Chondrocyte (in vitro differentiated cells): ENCODE results near the gene EPHB6. TPM values are rescaled to one million over a fixed set of nuclear protein-coding genes. Genes with fewer than 3 reads are reported as not detected.

Source experiments
- DNase-seq: peaks from one replicate; pipeline ENCODE4 v3.0.0; 2021; ENCODE audit warnings: mixed read lengths, low spot score
- H3K27ac Mint-ChIP-seq: one replicate; pipeline ENCODE4 v1.8.0; 2021; ENCODE audit warnings: mild to moderate bottlenecking, moderate library complexity, mixed read lengths; ENCODE audit not compliant: unreplicated experiment
- H3K27me3 Mint-ChIP-seq: 2 replicates; pipeline ENCODE4 v1.8.0; 2021; ENCODE audit warnings: low read depth, mixed read lengths
- H3K36me3 Mint-ChIP-seq: 2 replicates; pipeline ENCODE4 v1.8.0; 2021; ENCODE audit warnings: low read depth, mixed read lengths
- H3K4me1 Mint-ChIP-seq: 2 replicates; pipeline ENCODE4 v1.8.0; 2021; ENCODE audit warnings: low read depth, mild to moderate bottlenecking, mixed read lengths
- H3K4me3 Mint-ChIP-seq: one replicate; pipeline ENCODE4 v1.8.0; 2021; ENCODE audit warnings: mild to moderate bottlenecking, moderate library complexity, mixed read lengths; ENCODE audit not compliant: unreplicated experiment
- H3K9me3 Mint-ChIP-seq: 2 replicates; pipeline ENCODE4 v1.8.0; 2021; ENCODE audit warnings: low read depth, mixed read lengths
- total RNA-seq: library from RNA; stranded (reverse); gene quantifications from 3 replicates; pipeline ENCODE4 v1.2.1, GENCODE V29; 2021
- TF ChIP-seq, protein P1 (sequence below): fragments of 200-600 bp; sonication (generic); IDR thresholded peaks from 2 replicates; pipeline ENCODE4 v1.5.0; 2021; ENCODE audit warnings: antibody characterized with exemption, mild to moderate bottlenecking, moderate library complexity

Gene EPHB6
- total RNA-seq, 1 donor from 2014 or later, result 0.22 TPM

DNA sequence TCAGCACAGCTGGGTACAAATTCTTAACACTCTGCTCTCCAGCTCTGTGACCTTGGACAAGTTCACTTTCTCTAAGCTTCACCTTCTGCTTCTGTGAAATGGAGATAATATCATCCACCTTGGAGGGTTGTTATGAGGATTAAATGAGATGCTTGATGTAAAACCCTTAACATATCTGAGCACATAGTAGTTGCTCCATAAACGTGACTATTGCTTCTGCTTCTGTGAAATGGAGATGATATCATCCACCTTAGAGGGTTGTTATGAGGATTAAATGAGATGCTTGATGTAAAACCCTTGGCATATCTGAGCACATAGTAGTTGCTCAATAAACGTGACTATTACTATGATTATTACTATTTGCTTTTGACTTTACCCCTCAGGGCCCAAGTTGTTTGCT lies 14.6 kb downstream of the EPHB6 start:
- Mint-ChIP-seq H3K27ac (no peak overlapping the region), H3K36me3 (no peaks in the 10 kb centered on the region), H3K4me1 (no peaks in the 10 kb centered on the region), H3K4me3 (no peak overlapping the region), H3K9me3 (no peaks in the 10 kb centered on the region), H3K27me3 (peaks cover 6% of the 10 kb centered on the region)
- DNase-seq, result no peak
- TF ChIP-seq, protein P1, sequence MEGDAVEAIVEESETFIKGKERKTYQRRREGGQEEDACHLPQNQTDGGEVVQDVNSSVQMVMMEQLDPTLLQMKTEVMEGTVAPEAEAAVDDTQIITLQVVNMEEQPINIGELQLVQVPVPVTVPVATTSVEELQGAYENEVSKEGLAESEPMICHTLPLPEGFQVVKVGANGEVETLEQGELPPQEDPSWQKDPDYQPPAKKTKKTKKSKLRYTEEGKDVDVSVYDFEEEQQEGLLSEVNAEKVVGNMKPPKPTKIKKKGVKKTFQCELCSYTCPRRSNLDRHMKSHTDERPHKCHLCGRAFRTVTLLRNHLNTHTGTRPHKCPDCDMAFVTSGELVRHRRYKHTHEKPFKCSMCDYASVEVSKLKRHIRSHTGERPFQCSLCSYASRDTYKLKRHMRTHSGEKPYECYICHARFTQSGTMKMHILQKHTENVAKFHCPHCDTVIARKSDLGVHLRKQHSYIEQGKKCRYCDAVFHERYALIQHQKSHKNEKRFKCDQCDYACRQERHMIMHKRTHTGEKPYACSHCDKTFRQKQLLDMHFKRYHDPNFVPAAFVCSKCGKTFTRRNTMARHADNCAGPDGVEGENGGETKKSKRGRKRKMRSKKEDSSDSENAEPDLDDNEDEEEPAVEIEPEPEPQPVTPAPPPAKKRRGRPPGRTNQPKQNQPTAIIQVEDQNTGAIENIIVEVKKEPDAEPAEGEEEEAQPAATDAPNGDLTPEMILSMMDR, result no peak

DNA sequence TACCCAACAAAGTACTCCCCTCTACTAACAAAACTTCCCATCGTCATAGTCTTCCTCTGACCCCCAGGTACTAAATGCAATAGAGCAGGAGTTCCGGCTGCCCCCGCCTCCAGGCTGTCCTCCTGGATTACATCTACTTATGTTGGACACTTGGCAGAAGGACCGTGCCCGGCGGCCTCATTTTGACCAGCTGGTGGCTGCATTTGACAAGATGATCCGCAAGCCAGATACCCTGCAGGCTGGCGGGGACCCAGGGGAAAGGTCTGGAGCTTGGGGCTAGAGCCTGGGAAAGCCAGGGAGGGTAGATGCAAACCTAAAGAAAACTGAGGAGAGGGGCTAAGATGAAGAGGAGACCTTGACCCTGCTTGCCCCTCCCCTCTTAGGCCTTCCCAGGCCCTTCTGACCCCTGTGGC lies 15.3 kb downstream of the EPHB6 start:
- DNase-seq, result peak; percentile 66
- Mint-ChIP-seq H3K9me3 (no peaks in the 10 kb centered on the region), H3K4me3 (no peak overlapping the region), H3K4me1 (no peaks in the 10 kb centered on the region), H3K27ac (no peak overlapping the region), H3K27me3 (peaks cover 5% of the 10 kb centered on the region), H3K36me3 (no peaks in the 10 kb centered on the region)
- TF ChIP-seq, protein P1, result no peak

DNA sequence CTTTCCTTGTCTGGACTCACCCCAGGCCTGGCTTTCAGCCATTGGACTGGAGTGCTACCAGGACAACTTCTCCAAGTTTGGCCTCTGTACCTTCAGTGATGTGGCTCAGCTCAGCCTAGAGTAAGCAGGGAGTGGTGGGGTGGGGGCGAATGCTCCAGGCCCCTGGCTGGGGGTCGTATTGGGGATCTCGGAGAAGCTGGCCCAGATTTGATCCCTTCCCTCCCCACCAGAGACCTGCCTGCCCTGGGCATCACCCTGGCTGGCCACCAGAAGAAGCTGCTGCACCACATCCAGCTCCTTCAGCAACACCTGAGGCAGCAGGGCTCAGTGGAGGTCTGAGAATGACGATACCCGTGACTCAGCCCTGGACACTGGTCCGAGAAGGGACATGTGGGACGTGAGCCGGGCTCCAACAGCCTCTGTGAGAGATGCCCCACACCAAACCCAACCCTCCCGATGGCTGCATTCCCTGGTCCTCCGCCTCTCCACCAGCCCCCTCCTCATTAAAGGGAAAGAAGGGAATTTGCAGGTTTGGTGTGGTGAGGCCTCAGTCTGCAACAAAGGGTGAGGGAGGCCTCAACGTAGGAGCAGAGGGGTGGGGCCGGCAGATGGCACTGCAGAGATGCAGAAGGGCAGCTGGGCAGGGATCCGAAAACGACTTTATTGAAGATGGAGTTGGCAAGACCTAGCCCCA lies 15.8 kb downstream of the EPHB6 start:
- Mint-ChIP-seq H3K27me3 (peaks cover 5% of the 10 kb centered on the region), H3K36me3 (no peaks in the 10 kb centered on the region), H3K27ac (no peak overlapping the region), H3K9me3 (no peaks in the 10 kb centered on the region), H3K4me1 (no peaks in the 10 kb centered on the region), H3K4me3 (no peak overlapping the region)
- TF ChIP-seq, protein P1, result no peak
- DNase-seq, result peak; percentile 76

DNA sequence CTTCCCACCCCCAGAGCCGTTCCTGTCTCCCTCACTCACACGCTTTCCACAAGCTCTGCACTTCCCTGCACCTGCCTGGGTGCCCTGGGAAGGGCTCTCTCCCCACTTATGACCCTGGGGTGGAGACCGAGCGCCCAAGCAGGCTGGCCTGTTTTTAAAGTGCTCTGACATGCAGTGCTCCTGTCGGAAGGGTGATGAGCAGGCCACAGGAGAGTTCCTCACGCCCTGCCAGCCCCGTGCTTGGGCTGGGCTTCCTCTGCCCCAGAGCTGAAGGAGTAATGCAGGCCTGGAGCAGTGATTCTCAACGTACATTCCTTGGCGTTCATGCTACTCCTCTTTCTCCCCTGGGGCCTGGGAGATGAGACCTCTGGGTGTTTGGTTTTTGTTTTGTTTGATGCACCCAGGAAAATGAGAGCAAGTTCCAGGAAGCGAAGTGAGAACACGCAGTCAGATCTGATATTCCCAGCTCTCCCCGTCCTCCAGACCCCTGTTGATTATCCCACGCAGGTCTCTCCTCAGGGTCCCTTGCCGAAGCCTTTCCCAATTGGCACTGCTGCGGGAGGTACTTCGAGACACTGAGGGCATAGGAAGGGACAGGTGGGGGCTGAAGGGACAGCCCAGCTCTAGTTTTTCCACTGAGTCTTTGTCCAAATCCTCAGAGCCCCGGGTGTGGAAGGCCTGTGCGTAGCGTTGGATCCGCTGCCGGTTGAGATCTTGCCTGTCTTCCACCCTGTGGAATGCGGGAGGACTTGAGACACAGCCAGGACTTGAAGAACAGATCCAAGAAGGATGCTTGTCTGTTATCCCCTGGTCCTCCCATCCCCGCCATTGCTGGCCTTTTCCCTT lies 16.6 kb downstream of the EPHB6 start:
- no peak overlapping the region for H3K27ac Mint-ChIP-seq
- TF ChIP-seq, protein P1, result no peak
- H3K4me3 Mint-ChIP-seq, result no peak overlapping the region
- H3K36me3 Mint-ChIP-seq, result no peaks in the 10 kb centered on the region
- H3K27me3 Mint-ChIP-seq, result peaks cover 2% of the 10 kb centered on the region
- no peaks in the 10 kb centered on the region for H3K4me1 Mint-ChIP-seq
- no peak for DNase-seq
- H3K9me3 Mint-ChIP-seq, result no peaks in the 10 kb centered on the region

DNA sequence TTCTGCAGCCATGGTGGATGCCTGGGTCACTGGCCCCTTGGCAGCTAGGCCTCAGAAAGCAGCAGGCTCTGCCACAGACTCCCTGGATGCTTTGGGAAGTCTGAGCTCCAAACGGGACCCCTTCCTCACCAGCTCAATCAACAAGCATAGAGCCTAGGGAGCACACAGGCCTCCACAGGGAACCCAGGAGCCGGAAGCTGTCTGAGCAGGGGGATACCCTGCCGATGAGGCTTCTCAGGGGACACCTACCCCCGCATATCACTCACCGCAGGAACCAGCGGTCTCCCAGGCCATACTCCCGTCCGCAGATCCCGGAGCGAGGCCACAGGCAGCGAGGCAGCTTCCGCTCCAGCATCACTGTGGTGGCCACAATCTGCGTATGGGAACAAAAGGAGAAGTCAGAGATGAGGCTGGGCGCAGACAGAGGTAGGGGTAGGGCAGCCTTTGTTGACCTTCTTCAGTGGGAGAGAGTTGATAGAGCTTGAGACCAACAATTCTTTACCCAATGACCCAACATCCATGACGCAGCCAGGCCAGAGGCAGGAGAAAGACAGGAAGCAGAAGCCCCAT lies 17.3 kb downstream of the EPHB6 start:
- no peak for DNase-seq
- no peak overlapping the region for H3K27ac Mint-ChIP-seq

More for the DNA sequence above, 17.3 kb downstream of the EPHB6 start:
- no peaks in the 10 kb centered on the region for H3K9me3 Mint-ChIP-seq
- H3K4me3 Mint-ChIP-seq, result no peak overlapping the region
- no peaks in the 10 kb centered on the region for H3K4me1 Mint-ChIP-seq
- peaks cover 2% of the 10 kb centered on the region for H3K27me3 Mint-ChIP-seq
- TF ChIP-seq, protein P1, result no peak
- H3K36me3 Mint-ChIP-seq, result no peaks in the 10 kb centered on the region
